GM19240 (cell line): ENCODE data around the gene TRMU.
"Not testable (repeated sequence)": the region's sequence is repeated elsewhere in the genome, so short reads cannot be mapped to it uniquely, and the experiment has no call there.

Experiments
- DNase-seq: peaks from one replicate; pipeline ENCODE4 v3.0.0; 2011; ENCODE audit warnings: low spot score; ENCODE audit not compliant: insufficient read length

TRMU gene

GRCh38 chr22:46300491-46300890 lies 35.0 kb upstream of the TRMU start:
- DNase-seq = no peak

GRCh38 chr22:46303347-46303965 lies 32.1 kb upstream of the TRMU start:
- no peak for DNase-seq

GRCh38 chr22:46308283-46308988 lies 27.1 kb upstream of the TRMU start:
- no peak for DNase-seq

GRCh38 chr22:46309526-46310085 lies 25.9 kb upstream of the TRMU start:
- no peak for DNase-seq

GRCh38 chr22:46312056-46312455 lies 23.5 kb upstream of the TRMU start:
- DNase-seq = no peak

- not testable (repeated sequence) for DNase-seq
Measured at GRCh38 chr22:46312848-46313247, 22.7 kb upstream of the TRMU start.

GRCh38 chr22:46315976-46316375 lies 19.5 kb upstream of the TRMU start:
- no peak for DNase-seq

GRCh38 chr22:46317646-46318045 lies 17.9 kb upstream of the TRMU start:
- DNase-seq = no peak

GRCh38 chr22:46318576-46318975 lies 16.9 kb upstream of the TRMU start:
- no peak for DNase-seq

- no peak for DNase-seq
Measured at GRCh38 chr22:46319319-46319718, 16.2 kb upstream of the TRMU start.

- DNase-seq = no peak
Measured at GRCh38 chr22:46320166-46320710, 15.3 kb upstream of the TRMU start.

- DNase-seq = no peak
Measured at GRCh38 chr22:46320716-46321386, 14.7 kb upstream of the TRMU start.

- DNase-seq = no peak
Measured at GRCh38 chr22:46322711-46323110, 12.8 kb upstream of the TRMU start.

GRCh38 chr22:46323162-46323561 lies 12.4 kb upstream of the TRMU start:
- DNase-seq = no peak

GRCh38 chr22:46326066-46326680 lies 9.3 kb upstream of the TRMU start:
- DNase-seq = no peak

- no peak for DNase-seq
Measured at GRCh38 chr22:46327691-46328465, 7.6 kb upstream of the TRMU start.

GRCh38 chr22:46328797-46329196 lies 6.7 kb upstream of the TRMU start:
- DNase-seq = no peak

- DNase-seq = no peak
Measured at GRCh38 chr22:46329616-46330015, 5.9 kb upstream of the TRMU start.

GRCh38 chr22:46330426-46330825 lies 5.1 kb upstream of the TRMU start:
- no peak for DNase-seq

- DNase-seq = no peak
Measured at GRCh38 chr22:46331496-46331895, 4.0 kb upstream of the TRMU start.
